A673 (cell line): ENCODE data around the gene ZNF284. TPM values are rescaled to one million over a fixed set of nuclear protein-coding genes. Genes with fewer than 3 reads are reported as not detected.

ENCODE experiments used
- BruUV-seq: library from RNA; stranded (reverse); fragments of 400-500 nt; replicated peaks from 2 replicates; lab custom pipeline; 2021; lab: Mats Ljungman, UMichigan
- CTCF ChIA-PET: fragments of 300-600 bp; sonication (Branson Sonifier 250); formaldehyde crosslinking; loops from one replicate; lab custom pipeline; 2022; ENCODE audit warnings: antibody characterized with exemption; lab: Charles Lee
- POLR2A ChIA-PET: fragments of 300-600 bp; sonication (Branson Sonifier 250); formaldehyde crosslinking; loops from one replicate; lab custom pipeline; 2022; ENCODE audit warnings: antibody characterized with exemption; ENCODE audit not compliant: low non-redundant PET; lab: Charles Lee
- DNase-seq: peaks from one replicate; pipeline ENCODE4 v3.0.0-alpha.2; 2015; ENCODE audit warnings: low spot score
- H3K27ac ChIP-seq: fragments of 200-600 bp; sonication (generic); 2 replicates; pipeline ENCODE4 v1.5.1; 2016; ENCODE audit warnings: mixed run types, low read depth, mild to moderate bottlenecking, mixed read lengths, antibody characterized with exemption, low read length; ENCODE audit not compliant: poor library complexity, severe bottlenecking
- H3K27me3 ChIP-seq: fragments of 200-600 bp; sonication (generic); replicated peaks from 2 replicates; pipeline ENCODE4 v1.6.1; 2017; ENCODE audit warnings: mixed run types, low read depth, mild to moderate bottlenecking, mixed read lengths, antibody characterized with exemption, low read length; ENCODE audit not compliant: insufficient read depth, poor library complexity
- H3K36me3 ChIP-seq: fragments of 200-600 bp; sonication (generic); 2 replicates; pipeline ENCODE4 v1.6.1; 2016; ENCODE audit warnings: mixed run types, mild to moderate bottlenecking, mixed read lengths, antibody characterized with exemption, low read length; ENCODE audit not compliant: insufficient read depth, poor library complexity, severe bottlenecking
- H3K4me1 ChIP-seq: fragments of 200-600 bp; sonication (generic); 2 replicates; pipeline ENCODE4 v1.6.1; 2017; ENCODE audit warnings: mixed run types, mild to moderate bottlenecking, mixed read lengths, antibody characterized with exemption, low read length; ENCODE audit not compliant: insufficient read depth, poor library complexity, severe bottlenecking
- H3K4me3 ChIP-seq: fragments of 200-600 bp; sonication (generic); 2 replicates; pipeline ENCODE4 v1.5.1; 2016; ENCODE audit warnings: low read depth, mixed run types, mild to moderate bottlenecking, mixed read lengths, low read length; ENCODE audit not compliant: poor library complexity, severe bottlenecking
- H3K9me3 ChIP-seq: fragments of 200-600 bp; sonication (generic); 2 replicates; pipeline ENCODE4 v1.6.1; 2016; ENCODE audit warnings: mixed run types, low read depth, mild to moderate bottlenecking, mixed read lengths, antibody characterized with exemption, low read length; ENCODE audit not compliant: poor library complexity, severe bottlenecking
- CTCF ChIP-seq: fragments of 300-800, 200-600 bp; sonication (generic); conservative IDR thresholded peaks from 2 replicates; pipeline ENCODE4 v1.5.1; 2017; ENCODE audit warnings: low read depth, mild to moderate bottlenecking, antibody characterized with exemption, low read length, moderate library complexity, mixed read lengths
- EZH2 ChIP-seq: fragments of 200-600 bp; sonication (generic); IDR thresholded peaks from 2 replicates; pipeline ENCODE4 v1.6.1; 2017; ENCODE audit warnings: borderline replicate concordance, low read depth, mild to moderate bottlenecking, mixed read lengths, antibody characterized with exemption, low read length; ENCODE audit not compliant: poor library complexity, severe bottlenecking
- intact Hi-C: fragments of 100-400 bp; cut with micrococcal nuclease; formaldehyde crosslinking; loops from one replicate; pipeline ENCODE4 v1.10.0; 2022; ENCODE audit not compliant: unreplicated experiment
- total RNA-seq: library from RNA; stranded (reverse); gene quantifications from 2 replicates; pipeline ENCODE4 v1.2.3, GENCODE V29; 2021

Gene ZNF284
- total RNA-seq, 1 experiment from 2014 or later = 3.1 TPM

- intact Hi-C loops = no loop called here
- no peak for DNase-seq
- TF ChIP-seq EZH2 (no peak), CTCF (no peak)
- ChIA-PET CTCF (no interaction called here), POLR2A (no interaction called here)
- H3K27me3 ChIP-seq = no peaks in the 10 kb centered on the region
- BruUV-seq = no TSS peak
- H3K4me3 ChIP-seq = no peak overlapping the region
- peaks cover 3% of the 10 kb centered on the region for H3K4me1 ChIP-seq
- no peaks in the 10 kb centered on the region for H3K9me3 ChIP-seq
- no peaks in the 10 kb centered on the region for H3K36me3 ChIP-seq
- no peak overlapping the region for H3K27ac ChIP-seq
These were observed 16.1 kb upstream of the ZNF284 start for GRCh38 chr19:44055870-44056269.

- no TSS peak for BruUV-seq
- ChIA-PET CTCF (no interaction called here), POLR2A (no interaction called here)
- TF ChIP-seq EZH2 = no peak
- TF ChIP-seq CTCF = no peak
- H3K4me1 ChIP-seq = no peaks in the 10 kb centered on the region
- H3K36me3 ChIP-seq = peaks cover 9% of the 10 kb centered on the region
- H3K9me3 ChIP-seq = no peaks in the 10 kb centered on the region
- no peaks in the 10 kb centered on the region for H3K27me3 ChIP-seq
- H3K4me3 ChIP-seq = no peak overlapping the region
- DNase-seq = no peak
- intact Hi-C loops = no loop called here
- no peak overlapping the region for H3K27ac ChIP-seq
These were observed 12.7 kb upstream of the ZNF284 start for GRCh38 chr19:44059229-44059628.

GRCh38 chr19:44061038-44061437 lies 10.9 kb upstream of the ZNF284 start:
- TF ChIP-seq CTCF (no peak), EZH2 (no peak)
- BruUV-seq = no TSS peak
- intact Hi-C loops = no loop called here
- ChIA-PET CTCF (no interaction called here), POLR2A (no interaction called here)
- Histone ChIP-seq H3K4me1 (no peaks in the 10 kb centered on the region), H3K27me3 (no peaks in the 10 kb centered on the region), H3K36me3 (peaks cover 22% of the 10 kb centered on the region), H3K9me3 (peaks cover 10% of the 10 kb centered on the region), H3K27ac (no peak overlapping the region), H3K4me3 (no peak overlapping the region)
- no peak for DNase-seq
